OCI-LY7 (cell line): ENCODE results near the gene BCAP29. TPM values are rescaled to one million over a fixed set of nuclear protein-coding genes. Genes with fewer than 3 reads are reported as not detected.

Experiments
- BruUV-seq: library from RNA; stranded (reverse); fragments of 400-500 nt; replicated peaks from 2 replicates; lab custom pipeline; 2021; lab: Mats Ljungman, UMichigan
- CTCF ChIA-PET: fragments of 300-600 bp; sonication (Branson Sonifier 250); formaldehyde crosslinking; loops from one replicate; lab custom pipeline; 2022; ENCODE audit warnings: antibody characterized with exemption; ENCODE audit not compliant: unreplicated experiment; lab: Charles Lee
- POLR2A ChIA-PET: fragments of 300-600 bp; sonication (Branson Sonifier 250); formaldehyde crosslinking; loops from one replicate; lab custom pipeline; 2022; ENCODE audit warnings: antibody characterized with exemption; lab: Charles Lee
- DNase-seq: peaks from one replicate; pipeline ENCODE4 v3.0.0-alpha.2; 2015; ENCODE audit warnings: low spot score
- H2AFZ ChIP-seq: fragments of 200-600 bp; sonication (generic), shearing (Covaris generic); 2 replicates; pipeline ENCODE4 v1.6.1; 2014; ENCODE audit warnings: mild to moderate bottlenecking, antibody characterized with exemption, low read length, moderate library complexity
- H3K27ac ChIP-seq: fragments of 200-600 bp; sonication (generic); 2 replicates; pipeline ENCODE4 v1.5.1; 2014; ENCODE audit warnings: mixed run types, low read depth, mild to moderate bottlenecking, moderate library complexity, low read length, inconsistent platforms; ENCODE audit not compliant: poor library complexity, severe bottlenecking
- H3K36me3 ChIP-seq: fragments of 200-600 bp; sonication (generic); 2 replicates; pipeline ENCODE4 v1.6.1; 2014; ENCODE audit warnings: mild to moderate bottlenecking, antibody characterized with exemption, low read length, moderate library complexity, mixed read lengths; ENCODE audit not compliant: insufficient read depth
- H3K4me1 ChIP-seq: fragments of 200-600 bp; sonication (generic); 2 replicates; pipeline ENCODE4 v1.5.1; 2014; ENCODE audit warnings: mild to moderate bottlenecking, low read length; ENCODE audit not compliant: insufficient read depth, poor library complexity, severe bottlenecking
- H3K4me2 ChIP-seq: fragments of 200-600 bp; sonication (generic); 2 replicates; pipeline ENCODE4 v1.6.1; 2014; ENCODE audit warnings: mild to moderate bottlenecking, low read length
- H3K4me3 ChIP-seq: fragments of 200-600 bp; sonication (generic); 2 replicates; pipeline ENCODE4 v1.5.1; 2014; ENCODE audit warnings: mild to moderate bottlenecking, low read depth, low read length; ENCODE audit not compliant: poor library complexity, severe bottlenecking
- H3K79me2 ChIP-seq: fragments of 200-600 bp; sonication (generic); 2 replicates; pipeline ENCODE4 v1.6.1; 2016; ENCODE audit warnings: low read depth, mild to moderate bottlenecking, low read length, moderate library complexity, mixed read lengths; ENCODE audit not compliant: insufficient read depth
- H3K9me2 ChIP-seq: fragments of 200-600 bp; sonication (generic); 2 replicates; pipeline ENCODE4 v1.6.1; 2016; ENCODE audit warnings: mild to moderate bottlenecking, low read length, mixed read lengths; ENCODE audit not compliant: insufficient read depth
- H3K9me3 ChIP-seq: fragments of 200-600 bp; sonication (generic); 2 replicates; pipeline ENCODE4 v1.6.1; 2014; ENCODE audit warnings: mild to moderate bottlenecking, mixed run types, low read length, mixed read lengths
- H4K20me1 ChIP-seq: fragments of 200-600 bp; sonication (generic); 2 replicates; pipeline ENCODE4 v1.6.1; 2014; ENCODE audit warnings: mild to moderate bottlenecking, antibody characterized with exemption, low read length, moderate library complexity, mixed read lengths; ENCODE audit not compliant: insufficient read depth
- EZH2phosphoT487 ChIP-seq: fragments of 200-600 bp; sonication (generic); IDR thresholded peaks from 2 replicates; pipeline ENCODE4 v1.6.1; 2018; ENCODE audit warnings: low read depth, borderline replicate concordance, mild to moderate bottlenecking, mixed run types, antibody characterized with exemption, low read length, moderate library complexity, mixed read lengths
- intact Hi-C: fragments of 100-400 bp; cut with micrococcal nuclease; formaldehyde crosslinking; loops from one replicate; pipeline ENCODE4 v1.10.0; 2022; ENCODE audit not compliant: unreplicated experiment
- total RNA-seq, 2 experiments: library from RNA; depleted of rRNA in 1 of 2; stranded (reverse); fragments of >200 nt in 1 of 2; shearing (Covaris generic) in 1 of 2; gene quantifications; 2 replicates each; pipeline ENCODE4 v1.2.3, GENCODE V29; 2014 to 2022
- TF ChIP-seq, protein P1 (sequence below): fragments of 200-600 bp; sonication (generic); conservative IDR thresholded peaks from 2 replicates; pipeline ENCODE4 v1.5.1; 2014; ENCODE audit warnings: mild to moderate bottlenecking, antibody characterized with exemption, low read length, moderate library complexity, mixed read lengths

The BCAP29 gene
- total RNA-seq, 2 experiments from 2014 or later = 18.7 to 26.3 TPM

DNA sequence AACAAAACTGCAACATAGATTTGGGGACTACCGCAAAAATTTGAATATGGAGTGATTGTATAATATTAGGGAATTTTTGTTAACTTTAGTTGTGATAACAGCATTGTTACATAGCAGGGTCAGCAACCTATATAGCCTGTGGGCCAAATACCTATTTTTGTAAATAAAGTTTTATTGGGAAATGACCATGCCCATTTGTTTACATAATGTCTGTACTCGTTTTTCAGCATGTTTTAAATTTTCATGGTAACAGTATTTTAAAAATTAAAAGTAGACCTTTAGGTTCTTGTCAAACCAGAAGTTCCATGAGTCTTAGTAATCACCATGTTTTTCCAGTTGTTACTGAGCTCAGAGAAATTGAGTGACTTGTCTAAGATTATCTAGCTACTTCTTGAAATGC is 4.7 kb downstream of the BCAP29 start:
- POLR2A ChIA-PET = interaction anchor here (0.7 to 1.3 kb wide), 4 partner anchors 21 to 1476 kb away, joined by 3 to 7 read pairs (median 4); partner anchors contain the start of gene COG5
- H3K4me1 ChIP-seq = peaks cover 18% of the 10 kb centered on the region
- no peak overlapping the region for H3K4me2 ChIP-seq
- no peaks in the 10 kb centered on the region for H3K9me2 ChIP-seq
- TF ChIP-seq EZH2phosphoT487 = no peak
- TF ChIP-seq, protein P1, sequence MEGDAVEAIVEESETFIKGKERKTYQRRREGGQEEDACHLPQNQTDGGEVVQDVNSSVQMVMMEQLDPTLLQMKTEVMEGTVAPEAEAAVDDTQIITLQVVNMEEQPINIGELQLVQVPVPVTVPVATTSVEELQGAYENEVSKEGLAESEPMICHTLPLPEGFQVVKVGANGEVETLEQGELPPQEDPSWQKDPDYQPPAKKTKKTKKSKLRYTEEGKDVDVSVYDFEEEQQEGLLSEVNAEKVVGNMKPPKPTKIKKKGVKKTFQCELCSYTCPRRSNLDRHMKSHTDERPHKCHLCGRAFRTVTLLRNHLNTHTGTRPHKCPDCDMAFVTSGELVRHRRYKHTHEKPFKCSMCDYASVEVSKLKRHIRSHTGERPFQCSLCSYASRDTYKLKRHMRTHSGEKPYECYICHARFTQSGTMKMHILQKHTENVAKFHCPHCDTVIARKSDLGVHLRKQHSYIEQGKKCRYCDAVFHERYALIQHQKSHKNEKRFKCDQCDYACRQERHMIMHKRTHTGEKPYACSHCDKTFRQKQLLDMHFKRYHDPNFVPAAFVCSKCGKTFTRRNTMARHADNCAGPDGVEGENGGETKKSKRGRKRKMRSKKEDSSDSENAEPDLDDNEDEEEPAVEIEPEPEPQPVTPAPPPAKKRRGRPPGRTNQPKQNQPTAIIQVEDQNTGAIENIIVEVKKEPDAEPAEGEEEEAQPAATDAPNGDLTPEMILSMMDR = no peak
- H3K9me3 ChIP-seq = no peaks in the 10 kb centered on the region
- no peak for DNase-seq
- H2AFZ ChIP-seq = no peak overlapping the region
- no peaks in the 10 kb centered on the region for H4K20me1 ChIP-seq
- CTCF ChIA-PET = no interaction called here
- H3K79me2 ChIP-seq = peaks cover 9% of the 10 kb centered on the region
- no peak overlapping the region for H3K27ac ChIP-seq
- intact Hi-C loops = loop anchor here (5.0 to 10.0 kb wide), 2 partner anchors 143 to 290 kb away; no protein-coding TSS in a partner anchor
- BruUV-seq = no TSS peak
- peaks cover 27% of the 10 kb centered on the region for H3K36me3 ChIP-seq
- no peak overlapping the region for H3K4me3 ChIP-seq

DNA sequence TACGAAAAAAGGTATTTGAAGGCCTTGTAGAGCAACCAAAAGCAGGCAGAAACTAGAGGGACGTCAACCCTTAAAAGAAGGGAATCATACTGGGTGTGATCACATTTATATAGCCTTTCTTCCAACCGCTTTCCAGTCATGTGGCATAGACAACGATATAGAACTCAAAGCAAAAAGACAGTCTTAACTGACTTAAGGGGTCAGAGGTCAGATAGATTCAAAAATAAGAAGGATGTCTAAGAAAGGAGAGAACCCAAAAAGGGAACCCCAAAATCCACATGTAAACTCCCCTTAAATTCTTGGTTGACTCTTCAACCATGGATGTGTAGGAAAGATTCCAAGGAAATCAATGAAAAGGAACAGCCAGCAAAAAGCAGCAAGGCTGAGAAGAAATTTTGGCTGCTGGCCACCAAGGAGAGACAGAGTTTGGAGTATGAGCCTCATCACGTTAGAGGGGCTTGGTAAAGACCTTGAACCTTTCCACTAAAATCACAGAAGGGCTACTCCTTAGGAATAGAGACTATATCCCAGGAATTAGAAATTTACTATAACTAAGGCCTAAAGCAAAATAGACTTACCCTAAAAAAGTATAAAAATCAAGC is 8.6 kb downstream of the BCAP29 start:
- Histone ChIP-seq H3K79me2 (no peaks in the 10 kb centered on the region), H3K4me2 (no peak overlapping the region), H3K4me3 (no peak overlapping the region), H3K36me3 (peaks cover 27% of the 10 kb centered on the region), H2AFZ (no peak overlapping the region), H3K27ac (no peak overlapping the region), H3K9me2 (no peaks in the 10 kb centered on the region), H3K9me3 (no peaks in the 10 kb centered on the region), H4K20me1 (no peaks in the 10 kb centered on the region), H3K4me1 (no peaks in the 10 kb centered on the region)
- ChIA-PET CTCF (no interaction called here), POLR2A (interaction anchor here (0.6 kb wide), 1 partner anchor 606 kb away, joined by 3 read pairs; no protein-coding TSS in a partner anchor)
- no TSS peak for BruUV-seq
- intact Hi-C loops = loop anchor here (10.0 kb wide), 1 partner anchor 286 kb away; no protein-coding TSS in a partner anchor
- DNase-seq = no peak
- TF ChIP-seq EZH2phosphoT487 = no peak
- TF ChIP-seq, protein P1 = no peak

DNA sequence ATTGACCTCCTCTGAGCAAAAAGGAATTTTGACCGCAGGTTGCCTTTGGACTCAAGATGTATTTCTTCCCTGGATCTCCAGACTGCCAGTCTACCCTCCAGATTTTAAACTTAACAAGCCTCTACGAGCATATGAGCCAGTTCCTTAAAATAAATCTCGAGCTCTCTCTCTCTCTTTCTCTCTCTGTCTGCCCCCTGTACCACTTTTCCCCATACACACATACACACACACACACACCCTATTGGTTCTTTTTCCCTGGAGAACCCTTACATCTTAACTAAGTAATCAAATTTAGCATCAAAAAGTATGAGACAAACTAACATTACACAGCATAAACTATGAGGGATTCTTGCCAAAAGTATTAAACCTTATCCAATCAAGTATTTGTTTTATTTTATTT is 11.4 kb downstream of the BCAP29 start:
- POLR2A ChIA-PET = no interaction called here
- intact Hi-C loops = no loop called here
- CTCF ChIA-PET = no interaction called here

More for the DNA sequence above, 11.4 kb downstream of the BCAP29 start:
- H3K27ac ChIP-seq = no peak overlapping the region
- H3K4me3 ChIP-seq = no peak overlapping the region
- no peaks in the 10 kb centered on the region for H4K20me1 ChIP-seq
- H3K4me2 ChIP-seq = no peak overlapping the region
- no peaks in the 10 kb centered on the region for H3K9me2 ChIP-seq
- H3K9me3 ChIP-seq = no peaks in the 10 kb centered on the region
- H3K79me2 ChIP-seq = no peaks in the 10 kb centered on the region
- no peaks in the 10 kb centered on the region for H3K4me1 ChIP-seq
- no peak overlapping the region for H2AFZ ChIP-seq
- BruUV-seq = no TSS peak
- TF ChIP-seq, protein P1 = no peak
- no peak for TF ChIP-seq EZH2phosphoT487
- H3K36me3 ChIP-seq = peaks cover 16% of the 10 kb centered on the region
- no peak for DNase-seq
